GM18499 (cell line): ENCODE data around the gene DUSP12.

Source experiments
- ATAC-seq: cut with Tn5 transposase; IDR thresholded peaks from one replicate; pipeline ENCODE4 v1.9.1; 2021; ENCODE audit warnings: moderate number of reproducible peaks; ENCODE audit not compliant: insufficient read depth, unreplicated experiment

Gene DUSP12

GRCh38 chr1:161805399-161806197 is 56.0 kb downstream of the DUSP12 start:
- no peak for ATAC-seq
